HG03196 (cell line): ENCODE measurements around the gene OR10K2.
A peak's percentile ranks its signal among the peaks of the same experiment; 100 is the strongest.

Source experiments
- ATAC-seq: cut with Tn5 transposase; IDR thresholded peaks from one replicate; pipeline ENCODE4 v1.9.1; 2021; ENCODE audit not compliant: unreplicated experiment

The OR10K2 gene

DNA sequence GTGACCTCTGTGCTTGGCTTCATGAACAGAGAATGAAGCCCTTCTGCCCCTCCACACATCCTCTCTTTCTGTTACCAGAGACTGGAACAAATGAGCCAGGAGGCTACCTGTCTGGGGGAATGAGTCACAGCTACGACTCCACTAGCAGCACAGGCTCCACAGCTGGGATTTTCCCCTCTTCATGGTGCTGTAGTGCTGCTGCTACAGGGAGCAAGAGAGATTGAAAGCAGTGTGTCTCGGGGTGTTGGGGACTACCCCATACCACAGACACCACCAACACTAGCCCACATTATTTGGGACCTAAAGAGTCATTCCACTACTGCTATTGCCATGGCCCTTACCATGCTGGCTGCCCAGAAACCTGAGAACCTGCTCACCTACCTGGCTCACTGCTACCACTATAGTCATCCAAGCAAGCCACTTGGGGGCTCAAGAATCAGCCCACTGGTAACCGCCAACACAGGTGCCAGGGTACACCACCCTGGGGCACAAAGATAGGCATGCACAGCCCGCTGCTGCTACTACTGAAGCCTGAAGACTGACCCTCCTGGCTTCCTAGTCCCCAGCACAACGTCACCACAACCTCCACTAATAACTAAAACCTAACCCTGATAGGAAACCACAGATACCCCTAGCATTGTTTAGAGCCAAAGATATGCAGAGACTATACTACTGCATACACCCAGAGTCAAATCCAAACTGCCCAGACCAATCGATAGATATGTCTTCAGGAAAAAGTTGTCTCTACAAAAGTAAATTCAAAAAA lies 54.7 kb downstream of the OR10K2 start:
- ATAC-seq, result peak; percentile 97
